H1 (cell line): Measurements from ENCODE around the gene PLEKHG3. TPM values are rescaled to one million over a fixed set of nuclear protein-coding genes. Genes with fewer than 3 reads are reported as not detected.
A peak's percentile ranks its signal among the peaks of the same experiment; 100 is the strongest.

Experiments used
- CTCF ChIA-PET: fragments of 300-600 bp; sonication (Branson Sonifier 250); formaldehyde crosslinking; loops from one replicate; lab custom pipeline; 2021; ENCODE audit not compliant: partially characterized antibody; lab: Charles Lee
- POLR2A ChIA-PET: fragments of 300-600 bp; sonication (Branson Sonifier 250); formaldehyde crosslinking; loops from one replicate; lab custom pipeline; 2021; ENCODE audit warnings: inconsistent platforms; ENCODE audit not compliant: partially characterized antibody; lab: Charles Lee
- DNase-seq, 2 experiments: peaks; one replicate each; pipeline versions ENCODE4 v3.0.0 to v3.0.0-alpha.2; 2010 to 2022; ENCODE audit warnings: low spot score in 2 of 2, low read depth in 1 of 2, mixed read lengths in 1 of 2
- FAIRE-seq: peaks from 2 replicates; lab custom pipeline; 2011; peaks lifted over from hg19 to GRCh38; lab: Jason Lieb, UNC
- H2AFZ ChIP-seq: 2 replicates; pipeline ENCODE4 v1.8.1; 2012; ENCODE audit warnings: low read length, inconsistent platforms
- H2AK5ac ChIP-seq: 2 replicates; pipeline ENCODE4 v1.6.1; 2013; ENCODE audit warnings: low read depth, low read length
- H2BK120ac ChIP-seq: replicated peaks from 2 replicates; pipeline ENCODE3; 2013; ENCODE audit warnings: low read depth, low read length, inconsistent platforms
- H2BK12ac ChIP-seq: 2 replicates; pipeline ENCODE4 v1.6.1; 2013; ENCODE audit warnings: low read depth, low read length
- H2BK15ac ChIP-seq: 2 replicates; pipeline ENCODE4 v1.6.1; 2013; ENCODE audit warnings: low read length
- H2BK20ac ChIP-seq: 2 replicates; pipeline ENCODE4 v1.6.1; 2013; ENCODE audit warnings: low read length
- H2BK5ac ChIP-seq: 2 replicates; pipeline ENCODE4 v1.6.1; 2013; ENCODE audit warnings: low read depth, low read length
- H3K14ac ChIP-seq: 2 replicates; pipeline ENCODE4 v1.6.1; 2013; ENCODE audit warnings: inconsistent platforms; ENCODE audit not compliant: insufficient read length
- H3K18ac ChIP-seq: 2 replicates; pipeline ENCODE4 v1.6.1; 2013; ENCODE audit warnings: low read length; ENCODE audit errors: extremely low read depth
- H3K23ac ChIP-seq: 2 replicates; pipeline ENCODE4 v1.6.1; 2013; ENCODE audit warnings: inconsistent platforms; ENCODE audit not compliant: insufficient read length
- H3K23me2 ChIP-seq: 2 replicates; pipeline ENCODE4 v1.6.1; 2013; ENCODE audit warnings: low read depth, low read length
- H3K27ac ChIP-seq: 2 replicates; pipeline ENCODE4 v1.6.1; 2011; ENCODE audit warnings: low read depth, low read length, inconsistent platforms
- H3K27me3 ChIP-seq, 4 experiments: replicated peaks in 1 of 4; 1 replicate in 1 of 4; 2 replicates in 3 of 4; pipeline versions ENCODE4 v1.6.1 to v1.8.1; 2011 to 2013; ENCODE audit warnings: low read length in 3 of 4, mild to moderate bottlenecking in 3 of 4, inconsistent platforms in 2 of 4, mixed read lengths in 2 of 4, moderate library complexity in 1 of 4; ENCODE audit not compliant: control insufficient read depth in 3 of 4, insufficient read depth in 3 of 4; ENCODE audit errors: extremely low read depth in 1 of 4
- H3K36me3 ChIP-seq, 4 experiments: 2 replicates each; pipeline versions ENCODE4 v1.6.1 to v1.8.1; 2011 to 2013; ENCODE audit warnings: mild to moderate bottlenecking in 4 of 4, low read length in 3 of 4, moderate library complexity in 2 of 4, control low read depth in 1 of 4, inconsistent platforms in 1 of 4; ENCODE audit not compliant: insufficient read depth in 4 of 4, control insufficient read depth in 2 of 4
- H3K4ac ChIP-seq: replicated peaks from 2 replicates; pipeline ENCODE3; 2013; ENCODE audit warnings: low read length, low read depth, mixed read lengths, inconsistent platforms; ENCODE audit not compliant: insufficient read length
- H3K4me1 ChIP-seq, 4 experiments: replicated peaks in 1 of 4; 1 replicate in 1 of 4; 2 replicates in 3 of 4; pipeline versions ENCODE4 v1.6.1 to v1.8.1; 2011 to 2013; ENCODE audit warnings: low read length in 3 of 4, inconsistent platforms in 2 of 4, mixed read lengths in 1 of 4; ENCODE audit not compliant: insufficient read depth in 4 of 4, control insufficient read depth in 3 of 4
- H3K4me2 ChIP-seq, 2 experiments: 2 replicates each; pipeline versions ENCODE4 v1.6.1 to v1.8.1; 2011 to 2013; ENCODE audit warnings: low read depth in 2 of 2, low read length in 2 of 2, control low read depth in 1 of 2, inconsistent platforms in 1 of 2, mild to moderate bottlenecking in 1 of 2; ENCODE audit not compliant: insufficient read depth in 1 of 2
- H3K4me3 ChIP-seq, 4 experiments: fragments of 200-600, 300-600 bp in 1 of 4; sonication (generic), shearing (Covaris generic), sonication (Bioruptor Twin) in 1 of 4; 2 replicates each; pipeline versions ENCODE4 v1.5.1 to v1.8.1; 2011 to 2016; ENCODE audit warnings: low read length in 4 of 4, low read depth in 3 of 4, control low read depth in 2 of 4, inconsistent platforms in 2 of 4, mild to moderate bottlenecking in 2 of 4, mixed read lengths in 1 of 4, moderate library complexity in 1 of 4; ENCODE audit not compliant: insufficient read depth in 2 of 4; ENCODE audit errors: extremely low read depth in 1 of 4
- H3K56ac ChIP-seq: replicated peaks from 2 replicates; pipeline ENCODE3; 2013; ENCODE audit warnings: low read depth, mild to moderate bottlenecking, mixed read lengths, low read length, inconsistent platforms; ENCODE audit not compliant: insufficient read length
- H3K79me1 ChIP-seq: 2 replicates; pipeline ENCODE4 v1.6.1; 2013; ENCODE audit warnings: low read depth, low read length, control low read depth
- H3K79me2 ChIP-seq, 2 experiments: 2 replicates each; pipeline versions ENCODE4 v1.6.1 to v1.8.1; 2012 to 2013; ENCODE audit warnings: low read length in 2 of 2, mild to moderate bottlenecking in 2 of 2, inconsistent platforms in 1 of 2; ENCODE audit not compliant: insufficient read depth in 2 of 2, control insufficient read depth in 1 of 2
- H3K9ac ChIP-seq, 4 experiments: replicated peaks in 1 of 4; 1 replicate in 1 of 4; 2 replicates in 3 of 4; pipeline versions ENCODE4 v1.6.1 to v1.8.1; 2011 to 2013; ENCODE audit warnings: low read depth in 3 of 4, low read length in 3 of 4, control low read depth in 2 of 4, mild to moderate bottlenecking in 2 of 4, moderate library complexity in 2 of 4, inconsistent platforms in 1 of 4; ENCODE audit errors: extremely low read depth in 1 of 4
- H3K9me3 ChIP-seq, 2 experiments: 2 replicates each; pipeline versions ENCODE4 v1.6.1 to v1.8.1; 2012 to 2013; ENCODE audit warnings: mild to moderate bottlenecking in 2 of 2, moderate library complexity in 2 of 2, control low read depth in 1 of 2, inconsistent platforms in 1 of 2, low read depth in 1 of 2, low read length in 1 of 2, mixed read lengths in 1 of 2; ENCODE audit not compliant: insufficient read depth in 2 of 2
- H4K20me1 ChIP-seq, 2 experiments: replicated peaks in 1 of 2; 2 replicates each; pipeline versions ENCODE3 to v1.8.1; 2011 to 2013; ENCODE audit warnings: inconsistent platforms in 2 of 2, low read length in 2 of 2, mild to moderate bottlenecking in 1 of 2; ENCODE audit not compliant: insufficient read depth in 2 of 2, control insufficient read depth in 1 of 2
- H4K5ac ChIP-seq: 2 replicates; pipeline ENCODE4 v1.6.1; 2013; ENCODE audit warnings: low read length, low read depth, mixed read lengths, inconsistent platforms; ENCODE audit not compliant: insufficient read length
- H4K8ac ChIP-seq: 2 replicates; pipeline ENCODE4 v1.8.0; 2013; ENCODE audit warnings: mild to moderate bottlenecking, moderate library complexity, low read length, inconsistent platforms; ENCODE audit not compliant: insufficient read depth; ENCODE audit errors: extremely low read depth
- H4K91ac ChIP-seq: replicated peaks from 2 replicates; pipeline ENCODE3; 2013; ENCODE audit warnings: low read length, mixed read lengths, inconsistent platforms; ENCODE audit not compliant: insufficient read length
- CBX5 ChIP-seq: fragments of 300-800, 300-1000 bp; sonication (generic); IDR thresholded peaks from 2 replicates; pipeline ENCODE4 v1.7.1; 2016; ENCODE audit warnings: antibody characterized with exemption, low read length, low read depth
- RBBP5 ChIP-seq: IDR thresholded peaks from 2 replicates; pipeline ENCODE4 v1.7.1; 2012; ENCODE audit warnings: low read depth, mild to moderate bottlenecking, inconsistent platforms, low read length, moderate library complexity, borderline replicate concordance
- TEAD4 ChIP-seq: IDR thresholded peaks from 2 replicates; pipeline ENCODE4 v1.6.1; 2012; ENCODE audit warnings: low read depth, low read length, inconsistent platforms, mixed read lengths
- WGBS, 2 experiments: shearing (Covaris generic) in 1 of 2; methylation state at CpG; one replicate each; pipeline versions ENCODE4 v1.1.6 to v1.1.7; 2013 to 2015; ENCODE audit warnings: low lambda C conversion rate in 2 of 2, mixed read lengths in 2 of 2, inconsistent platforms in 1 of 2, low coverage in 1 of 2, missing lambda C conversion rate in 1 of 2; ENCODE audit not compliant: insufficient replicate concordance in 2 of 2, insufficient coverage in 1 of 2, insufficient read length in 1 of 2; ENCODE audit errors: extremely low coverage in 1 of 2, missing lambda C conversion rate in 1 of 2; 5-methylcytosine and 5-hydroxymethylcytosine counted together
- polyA plus RNA-seq, 7 experiments: library from polyadenylated mRNA; depleted of rRNA in 3 of 7; stranded (reverse) in 5 of 7; unstranded in 2 of 7; fragments of >200 nt in 5 of 7; fragments of 200-250 nt in 2 of 7; gene quantifications; 1 replicate in 5 of 7; 2 replicates in 1 of 7; 4 replicates in 1 of 7; pipeline versions ENCODE4 v1.2.1 to v1.2.3, GENCODE V29; 2011 to 2013; ENCODE audit warnings: missing spikeins in 2 of 7, mixed read lengths in 2 of 7
- total RNA-seq: library from RNA; stranded (reverse); fragmentation: NEBNext Ultra II Directional; extraction: Animal tissue kit (Norgen Biotek cat#: 25700); gene quantifications from 2 replicates; pipeline ENCODE4 v1.2.1, GENCODE V29; 2021

The PLEKHG3 gene
- total and polyA plus RNA-seq, 2 of the 8 experiments (the other 6 are each of a cell fraction or from before 2014, with no cell fraction given), result 43.4 to 90.6 TPM

- H2BK5ac ChIP-seq, result peak overlapping the region; percentile 44; the same call in 1 of the 2 replicates
- no peaks in the 10 kb centered on the region for H3K36me3 ChIP-seq
- no peak overlapping the region for H4K5ac ChIP-seq
- H2BK15ac ChIP-seq, result peak overlapping the region; percentile 53
- H3K79me1 ChIP-seq, result no peaks in the 10 kb centered on the region
- H2BK20ac ChIP-seq, result 0 out of 2 replicates have a peak overlapping the region, but pooled peaks have one; percentile 48
- H4K20me1 ChIP-seq, result peaks cover 0 to 6% of the 10 kb centered on the region in 2 experiments
- H3K9ac ChIP-seq, result no peak overlapping the region
- TF ChIP-seq RBBP5 (no peak), CBX5 (no peak), TEAD4 (no peak)
- peak overlapping the region; percentile 64 for H4K91ac ChIP-seq
- no peak overlapping the region for H3K4me2 ChIP-seq
- H4K8ac ChIP-seq, result no peak overlapping the region; the same call in 1 of the 2 replicates
- WGBS, 2 experiments, result 77% methylated on average over 19 of the region's 19 CpGs; no CpG with 5 or more reads in 1 of the 2 experiments
- H3K4me1 ChIP-seq, result peaks cover 4 to 40% (median 29%) of the 10 kb centered on the region in 4 experiments
- CTCF ChIA-PET, result interaction anchor here (0.7 to 5.1 kb wide), 33 partner anchors 9 to 177 kb away, joined by 3 to 74 read pairs (median 4); no protein-coding TSS in a partner anchor
- peaks cover 0 to 2% (median 0%) of the 10 kb centered on the region in 4 experiments; a peak in 3 of 7 replicates for H3K27me3 ChIP-seq
- peaks cover 6% of the 10 kb centered on the region; the same call in 1 of the 2 replicates for H3K23me2 ChIP-seq
- H2BK12ac ChIP-seq, result peak overlapping the region; percentile 50
- no peak overlapping the region for H3K4ac ChIP-seq
- H2BK120ac ChIP-seq, result no peak overlapping the region
- FAIRE-seq (no peak), DNase-seq (no peak)
- no peak overlapping the region for H2AFZ ChIP-seq
- H3K4me3 ChIP-seq, result no peak overlapping the region
- H3K23ac ChIP-seq, result no peak overlapping the region
- H2AK5ac ChIP-seq, result 0 out of 2 replicates have a peak overlapping the region, but pooled peaks have one; percentile 43
- no peak overlapping the region for H3K14ac ChIP-seq
- H3K79me2 ChIP-seq, result no peaks in the 10 kb centered on the region
- no peak overlapping the region for H3K27ac ChIP-seq
- H3K56ac ChIP-seq, result no peak overlapping the region
- peak overlapping the region; percentile 75 for H3K18ac ChIP-seq
- POLR2A ChIA-PET, result interaction anchor here (1.4 kb wide), 1 partner anchor 10 kb away, joined by 3 read pairs; no protein-coding TSS in a partner anchor
- H3K9me3 ChIP-seq, result no peaks in the 10 kb centered on the region
These were observed 58.1 kb downstream of the PLEKHG3 start for GRCh38 chr14:64762044-64763034.
